Vagina (tissue), 2 donors: ENCODE measurements around the gene HIPK2.

ENCODE experiments used
- POLR2A ChIP-seq, 2 donors: fragments of 450-650 bp; IDR thresholded peaks; one replicate each; pipeline ENCODE4 v1.6.1; 2017; ENCODE audit warnings: antibody characterized with exemption in 2 of 2, mild to moderate bottlenecking in 2 of 2, moderate library complexity in 2 of 2
- TF ChIP-seq, protein P1 (sequence below), 3 experiments: fragments of 450-650 bp in 2 of 3; fragments of 200-600 bp in 1 of 3; sonication (generic) in 1 of 3; IDR thresholded peaks; one replicate each; pipeline ENCODE4 v1.5.1; 2017 to 2019; ENCODE audit warnings: antibody characterized with exemption in 3 of 3, mild to moderate bottlenecking in 2 of 3, moderate library complexity in 2 of 3

DNA sequence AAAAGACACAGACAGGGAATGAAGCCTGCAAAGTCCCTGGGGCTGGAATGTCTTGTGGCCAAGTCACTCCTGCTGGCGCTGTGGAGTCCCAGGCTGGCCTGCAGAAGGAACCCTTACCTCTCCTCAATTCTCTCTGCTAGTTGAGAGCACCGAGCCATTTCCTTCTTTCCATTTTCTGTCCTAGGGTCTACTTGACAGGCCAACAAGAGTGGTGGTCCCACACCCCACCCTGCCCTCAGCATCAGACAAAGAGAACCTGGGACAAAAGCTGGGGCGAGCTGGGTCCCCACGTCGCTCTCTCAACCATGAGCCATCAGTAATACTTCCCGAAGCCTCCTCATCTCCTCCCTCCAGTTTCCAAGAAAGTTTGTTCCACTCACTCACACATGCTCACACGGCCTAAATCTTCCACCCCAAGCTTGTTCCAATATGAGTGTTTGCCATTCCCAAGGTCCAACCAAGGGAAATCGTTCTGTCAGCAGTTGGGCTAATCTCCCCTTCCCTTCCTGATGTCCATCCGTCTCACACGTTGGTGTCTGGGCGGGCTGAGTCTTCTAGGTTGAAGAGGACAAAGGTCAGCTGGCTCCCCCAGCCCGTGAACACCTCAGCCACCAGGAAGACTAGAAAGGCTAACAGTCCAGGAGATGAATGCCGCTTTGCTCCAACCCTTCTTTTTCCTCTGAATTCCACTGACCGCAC is 210.0 kb downstream of the HIPK2 start:
- TF ChIP-seq, protein P1, sequence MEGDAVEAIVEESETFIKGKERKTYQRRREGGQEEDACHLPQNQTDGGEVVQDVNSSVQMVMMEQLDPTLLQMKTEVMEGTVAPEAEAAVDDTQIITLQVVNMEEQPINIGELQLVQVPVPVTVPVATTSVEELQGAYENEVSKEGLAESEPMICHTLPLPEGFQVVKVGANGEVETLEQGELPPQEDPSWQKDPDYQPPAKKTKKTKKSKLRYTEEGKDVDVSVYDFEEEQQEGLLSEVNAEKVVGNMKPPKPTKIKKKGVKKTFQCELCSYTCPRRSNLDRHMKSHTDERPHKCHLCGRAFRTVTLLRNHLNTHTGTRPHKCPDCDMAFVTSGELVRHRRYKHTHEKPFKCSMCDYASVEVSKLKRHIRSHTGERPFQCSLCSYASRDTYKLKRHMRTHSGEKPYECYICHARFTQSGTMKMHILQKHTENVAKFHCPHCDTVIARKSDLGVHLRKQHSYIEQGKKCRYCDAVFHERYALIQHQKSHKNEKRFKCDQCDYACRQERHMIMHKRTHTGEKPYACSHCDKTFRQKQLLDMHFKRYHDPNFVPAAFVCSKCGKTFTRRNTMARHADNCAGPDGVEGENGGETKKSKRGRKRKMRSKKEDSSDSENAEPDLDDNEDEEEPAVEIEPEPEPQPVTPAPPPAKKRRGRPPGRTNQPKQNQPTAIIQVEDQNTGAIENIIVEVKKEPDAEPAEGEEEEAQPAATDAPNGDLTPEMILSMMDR (IDR thresholded peaks at IDR 0.05), result no peak
- no peak for TF ChIP-seq POLR2A (IDR thresholded peaks at IDR 0.05)
